Measurements from ENCODE around the gene SMURF2.

DNA sequence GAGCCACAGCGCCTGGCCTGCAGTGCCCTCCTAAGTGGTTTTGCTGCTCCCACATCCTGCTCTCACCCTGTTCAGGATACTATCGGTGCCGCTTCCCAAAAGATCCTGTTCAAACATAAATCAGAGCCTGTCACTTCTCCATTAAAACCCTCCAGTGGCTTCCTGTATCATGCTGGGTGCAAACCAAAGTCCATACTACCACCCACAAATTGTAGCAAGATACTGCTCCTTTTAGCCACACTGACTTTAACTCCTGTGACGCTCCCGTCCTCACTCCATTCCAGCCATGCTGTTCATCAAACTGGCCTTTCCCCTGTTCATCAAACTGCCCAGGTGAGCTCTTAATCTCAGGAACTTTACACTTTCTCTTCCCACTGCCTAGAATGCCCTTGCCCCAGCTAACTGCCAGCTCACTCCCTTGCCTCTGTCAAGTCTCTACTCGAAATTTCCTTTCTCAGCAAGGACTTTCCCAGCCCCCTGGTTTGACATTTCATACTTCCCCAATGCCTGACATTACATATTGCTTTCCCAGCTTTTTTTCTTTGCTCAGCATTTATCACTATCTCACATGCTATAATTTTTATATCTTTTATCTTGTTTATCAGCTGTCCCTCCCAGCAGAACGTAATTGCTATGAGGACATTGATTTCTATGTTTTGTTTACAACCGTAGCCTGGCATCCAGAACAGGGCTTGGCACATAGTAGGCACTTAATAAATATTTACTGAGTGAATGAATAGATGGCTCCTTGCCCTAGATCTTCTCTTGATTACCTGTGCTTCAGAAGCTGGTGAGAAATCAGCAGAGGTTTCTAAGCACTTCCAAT lies 44.3 kb upstream of the SMURF2 start:
- TF ChIP-seq PPARA (CRISPR knock-in tag; IDR thresholded peaks at IDR 0.05; ENCODE audit: borderline replicate concordance) (no peak), TCF4 (CRISPR knock-in tag; IDR thresholded peaks at IDR 0.05; ENCODE audit: borderline replicate concordance) (no peak), ARNTL (CRISPR knock-in tag; IDR thresholded peaks at IDR 0.05; ENCODE audit: borderline replicate concordance, low read depth) (no peak), TOX (CRISPR knock-in tag; IDR thresholded peaks at IDR 0.05; ENCODE audit: borderline replicate concordance) (no peak)
- TF ChIP-seq, protein P1, sequence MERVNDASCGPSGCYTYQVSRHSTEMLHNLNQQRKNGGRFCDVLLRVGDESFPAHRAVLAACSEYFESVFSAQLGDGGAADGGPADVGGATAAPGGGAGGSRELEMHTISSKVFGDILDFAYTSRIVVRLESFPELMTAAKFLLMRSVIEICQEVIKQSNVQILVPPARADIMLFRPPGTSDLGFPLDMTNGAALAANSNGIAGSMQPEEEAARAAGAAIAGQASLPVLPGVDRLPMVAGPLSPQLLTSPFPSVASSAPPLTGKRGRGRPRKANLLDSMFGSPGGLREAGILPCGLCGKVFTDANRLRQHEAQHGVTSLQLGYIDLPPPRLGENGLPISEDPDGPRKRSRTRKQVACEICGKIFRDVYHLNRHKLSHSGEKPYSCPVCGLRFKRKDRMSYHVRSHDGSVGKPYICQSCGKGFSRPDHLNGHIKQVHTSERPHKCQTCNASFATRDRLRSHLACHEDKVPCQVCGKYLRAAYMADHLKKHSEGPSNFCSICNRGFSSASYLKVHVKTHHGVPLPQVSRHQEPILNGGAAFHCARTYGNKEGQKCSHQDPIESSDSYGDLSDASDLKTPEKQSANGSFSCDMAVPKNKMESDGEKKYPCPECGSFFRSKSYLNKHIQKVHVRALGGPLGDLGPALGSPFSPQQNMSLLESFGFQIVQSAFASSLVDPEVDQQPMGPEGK (CRISPR knock-in tag; IDR thresholded peaks at IDR 0.05; ENCODE audit: borderline replicate concordance) = no peak; the same call in 1 of the 2 replicates
